ENCODE results near the gene PROK1.

DNA sequence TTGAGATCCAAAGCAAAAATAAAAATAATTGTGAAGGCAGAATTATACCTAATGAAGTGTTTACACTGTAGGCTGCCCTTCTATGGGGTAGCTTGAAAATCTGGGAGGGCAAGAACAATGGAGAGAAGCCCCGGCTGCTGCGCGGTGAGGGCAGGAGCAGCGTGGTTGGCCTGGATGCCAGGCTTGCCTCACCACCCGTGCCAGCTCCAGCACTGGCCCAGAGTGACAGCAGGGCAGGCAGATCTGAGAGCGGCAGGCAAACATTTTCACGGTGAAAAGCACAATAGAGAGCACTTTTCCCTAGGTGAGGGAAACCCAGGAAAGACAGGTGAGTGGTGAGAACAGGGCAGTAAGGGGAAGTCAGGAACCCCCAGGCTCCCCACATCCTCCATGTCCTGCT is 1.4 kb downstream of the PROK1 start:
- TF ChIP-seq POLR2A (IDR thresholded peaks at IDR 0.05) (no peak), EP300 (IDR thresholded peaks at IDR 0.05) (no peak)

Measured in suprapubic skin (tissue), 2 donors.